ENCODE measurements around the gene ODC1. TPM values are rescaled to one million over a fixed set of nuclear protein-coding genes. Genes with fewer than 3 reads are reported as not detected.

Gene ODC1
- total and polyA plus RNA-seq, 12 donors: 4.1 to 92.8 (median 56.0) TPM

GRCh38 chr2:10469301-10469700 is 21.2 kb upstream of the ODC1 start:
- no peaks in the 10 kb centered on the region for H3K4me1 ChIP-seq
- ATAC-seq: peak in 1 of 8 donors; percentile 52
- H3K9me3 ChIP-seq: no peaks in the 10 kb centered on the region
- no peak overlapping the region for H3K4me3 ChIP-seq
- DNase-seq: no peak
- WGBS, 2 donors: 87 to 89% methylated on average over 4 of the region's 4 CpGs
- no peak for TF ChIP-seq CTCF (IDR thresholded peaks at IDR 0.05)
- H3K27me3 ChIP-seq: no peaks in the 10 kb centered on the region
- no peak overlapping the region for H3K27ac ChIP-seq
- H3K36me3 ChIP-seq: no peaks in the 10 kb centered on the region
- intact Hi-C loops (cut with DNase I): no loop called here

- Histone ChIP-seq H3K9me3 (no peaks in the 10 kb centered on the region), H3K36me3 (no peaks in the 10 kb centered on the region), H3K4me1 (no peaks in the 10 kb centered on the region), H3K27ac (no peak overlapping the region), H3K27me3 (no peaks in the 10 kb centered on the region), H3K4me3 (no peak overlapping the region)
- DNase-seq (no peak), ATAC-seq (no peak)
- TF ChIP-seq CTCF (IDR thresholded peaks at IDR 0.05): no peak
- intact Hi-C loops (cut with DNase I): no loop called here
- 69 to 73% methylated on average over 15 of the region's 15 CpGs for WGBS, 2 donors
These were observed 19.3 kb upstream of the ODC1 start for GRCh38 chr2:10467401-10467800.

DNA sequence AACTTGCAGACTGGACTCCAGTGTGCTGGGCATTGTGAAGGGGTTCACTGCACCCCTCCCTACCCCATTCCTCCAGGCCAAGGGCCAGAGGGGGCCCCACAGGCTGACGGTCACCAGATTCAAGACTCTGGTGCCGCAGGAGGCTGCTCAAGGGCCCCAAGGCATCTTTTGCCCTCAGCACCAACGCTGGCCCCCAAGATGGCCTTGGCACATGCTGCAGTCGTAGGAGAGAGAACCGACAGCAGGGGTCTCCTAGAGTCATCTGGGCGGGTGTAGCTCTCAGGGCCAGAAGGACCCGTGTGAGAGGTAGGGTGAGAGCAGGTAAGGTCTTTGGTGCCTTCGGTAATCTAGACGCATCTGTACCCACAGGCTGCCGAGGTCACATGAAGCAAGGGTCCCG is 18.7 kb upstream of the ODC1 start:
- no peak for TF ChIP-seq CTCF (IDR thresholded peaks at IDR 0.05)
- Histone ChIP-seq H3K36me3 (no peaks in the 10 kb centered on the region), H3K27ac (no peak overlapping the region), H3K4me1 (no peaks in the 10 kb centered on the region), H3K27me3 (no peaks in the 10 kb centered on the region), H3K4me3 (no peak overlapping the region), H3K9me3 (no peaks in the 10 kb centered on the region)
- WGBS, 2 donors: 84 to 91% methylated on average over 11 of the region's 11 CpGs
- DNase-seq: no peak
- ATAC-seq: no peak
- intact Hi-C loops (cut with DNase I): no loop called here

DNA sequence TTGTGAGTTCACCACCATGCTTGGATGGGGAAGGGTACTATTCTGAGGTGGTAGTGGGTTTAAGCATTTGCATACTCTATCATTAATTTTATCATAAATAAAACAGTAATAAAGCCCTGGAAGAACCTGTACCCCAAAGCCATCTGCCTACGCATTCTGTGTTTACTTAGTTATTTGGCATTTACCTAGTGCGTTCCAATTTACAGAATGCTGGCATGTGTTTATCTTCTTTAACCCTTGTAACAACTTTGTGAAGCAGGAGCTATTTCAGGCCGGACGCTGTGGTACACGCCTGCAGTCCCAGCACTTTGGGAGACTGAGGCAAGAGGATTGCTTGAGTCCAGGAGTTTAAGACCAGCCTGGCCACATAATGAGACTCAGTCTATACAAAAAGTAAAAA is 17.8 kb upstream of the ODC1 start:
- no peaks in the 10 kb centered on the region for H3K9me3 ChIP-seq
- H3K27ac ChIP-seq: no peak overlapping the region
- ATAC-seq: no peak
- intact Hi-C loops (cut with DNase I): no loop called here
- 82 to 84% methylated on average over 5 of the region's 5 CpGs for WGBS, 2 donors
- H3K4me3 ChIP-seq: no peak overlapping the region
- TF ChIP-seq CTCF (IDR thresholded peaks at IDR 0.05): no peak
- H3K4me1 ChIP-seq: no peaks in the 10 kb centered on the region
- H3K36me3 ChIP-seq: no peaks in the 10 kb centered on the region
- H3K27me3 ChIP-seq: no peaks in the 10 kb centered on the region
- DNase-seq: no peak

All from heart right ventricle (tissue), 16 donors.